Stimulated activated CD4-positive, alpha-beta T cell treated with anti-CD3 and anti-CD28 coated beads, Interleukin-1b, Interleukin-23, amount 100 ng/mL, for 24 hours (primary cell): ENCODE results near the gene CTAG1B.
"Not testable (repeated sequence)": the region's sequence is repeated elsewhere in the genome, so short reads cannot be mapped to it uniquely, and the experiment has no call there.

Experiments
- DNase-seq, 4 experiments: peaks; one replicate each; pipeline ENCODE4 v3.0.0-alpha.2; 2020; ENCODE audit warnings: low read depth in 4 of 4, low spot score in 1 of 4

Gene CTAG1B

GRCh38 chrX:154590415-154590814, 28.7 kb downstream of the CTAG1B start:
- DNase-seq, result not testable (repeated sequence)

DNA sequence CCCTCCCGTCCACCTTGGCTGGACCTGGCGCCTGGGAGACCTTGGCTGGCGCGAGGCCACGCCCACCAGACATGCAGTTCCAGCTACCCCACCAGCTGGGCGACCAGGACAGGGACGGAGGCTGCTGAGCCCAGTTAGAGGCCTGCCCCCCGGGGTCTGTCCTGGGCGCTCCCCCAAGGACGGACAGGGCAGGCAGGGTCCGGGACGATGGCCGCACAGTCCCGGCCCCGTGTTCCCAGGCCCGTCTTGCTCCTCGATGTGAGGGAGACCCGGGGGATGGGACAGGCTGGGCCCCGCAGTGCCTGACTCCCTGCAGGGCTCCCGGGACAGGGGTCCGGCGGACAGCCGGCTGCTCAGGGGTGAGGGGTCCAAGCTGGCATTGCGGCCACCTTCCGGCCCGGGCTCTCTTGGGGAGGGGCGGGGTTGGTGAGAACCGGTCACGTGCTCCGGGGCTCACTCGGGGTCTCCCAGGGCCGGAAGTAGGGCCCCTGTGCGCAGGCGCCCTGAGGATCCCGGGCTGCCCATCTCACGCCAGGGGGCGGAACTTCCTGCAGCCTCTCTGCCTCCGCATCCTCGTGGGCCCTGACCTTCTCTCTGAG, 34.4 kb downstream of the CTAG1B start, which contains the start of gene CTAG1A:
Gene CTAG1A (plus strand): TSS at position 549 of the 599 bp plus-strand sequence. CDS start 74 bp downstream, outside the sequence.
- DNase-seq, result not testable (repeated sequence)

GRCh38 chrX:154582994-154583393, 36.1 kb downstream of the CTAG1B start:
- DNase-seq, result not testable (repeated sequence)

DNA sequence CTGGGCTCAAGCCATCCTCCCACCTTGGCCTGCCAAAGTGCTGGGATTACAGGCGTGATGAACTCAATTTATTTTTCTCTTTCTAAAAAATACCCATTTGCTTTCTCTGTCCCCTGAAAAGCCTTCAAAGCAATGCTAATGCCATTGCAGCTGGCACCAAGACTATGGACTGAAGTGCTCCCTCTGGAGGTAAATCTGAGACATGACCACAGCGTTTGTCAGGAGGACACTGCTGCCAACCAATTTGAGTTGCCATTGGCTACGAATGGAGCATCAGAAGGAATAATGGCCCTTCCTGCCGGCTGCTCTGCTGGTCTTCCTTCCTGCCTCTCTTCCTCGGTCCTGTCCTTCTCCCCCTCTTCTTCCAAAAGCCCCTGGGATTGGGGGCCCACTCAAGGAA, 44.0 kb downstream of the CTAG1B start:
- not testable (repeated sequence) for DNase-seq

DNA sequence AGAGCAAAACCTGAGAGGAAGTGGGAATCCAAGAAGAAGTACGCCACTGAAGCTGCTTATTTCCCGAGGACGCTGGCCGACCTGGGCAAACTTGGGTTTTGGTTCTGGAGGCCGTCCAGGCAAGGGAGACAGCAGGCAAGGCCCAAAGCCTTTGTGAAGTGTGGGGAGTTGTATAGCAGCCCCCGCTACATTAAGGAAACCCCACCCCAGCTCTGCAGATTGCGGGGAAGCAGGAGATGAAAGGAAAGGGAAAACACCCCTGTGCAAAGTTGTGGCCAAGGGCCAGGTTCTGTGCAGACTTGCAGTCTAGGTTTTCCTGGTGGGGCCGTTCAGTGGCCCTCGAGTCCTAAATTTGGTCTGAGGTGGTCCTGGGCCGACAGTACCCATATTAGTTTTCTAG, 46.0 kb downstream of the CTAG1B start:
- DNase-seq, result not testable (repeated sequence)

GRCh38 chrX:154570361-154570760, 48.7 kb downstream of the CTAG1B start:
- not testable (repeated sequence) for DNase-seq
